Stimulated activated CD4-positive, alpha-beta T cell treated with anti-CD3 and anti-CD28 coated beads, Interleukin-2, amount 100 ng/mL, for 24 hours (primary cell): ENCODE measurements around the gene FAM241A.
"Not testable (repeated sequence)": the region's sequence is repeated elsewhere in the genome, so short reads cannot be mapped to it uniquely, and the experiment has no call there.

ENCODE experiments used
- DNase-seq, 2 donors: peaks; one replicate each; pipeline ENCODE4 v3.0.0-alpha.2; 2020

The FAM241A gene

GRCh38 chr4:112140536-112140935, 4.7 kb upstream of the FAM241A start:
- DNase-seq = no peak

GRCh38 chr4:112141366-112142138, 3.7 kb upstream of the FAM241A start:
- no peak for DNase-seq

- DNase-seq = no peak
Observed at GRCh38 chr4:112142182-112142581, 3.1 kb upstream of the FAM241A start.

- no peak for DNase-seq
Observed at GRCh38 chr4:112143781-112144180, 1.5 kb upstream of the FAM241A start.

- no peak for DNase-seq
Observed at GRCh38 chr4:112144546-112145325, 518 bp upstream of the FAM241A start.

GRCh38 chr4:112145790-112146501, 692 bp downstream of the FAM241A start:
- DNase-seq = peak; percentile 78 to 79

- DNase-seq = no peak
Observed at GRCh38 chr4:112146502-112146813, 1.2 kb downstream of the FAM241A start.

GRCh38 chr4:112147697-112148096, 2.4 kb downstream of the FAM241A start:
- no peak for DNase-seq

GRCh38 chr4:112150920-112151319, 5.7 kb downstream of the FAM241A start:
- no peak for DNase-seq

- DNase-seq = no peak
Observed at GRCh38 chr4:112152521-112152920, 7.3 kb downstream of the FAM241A start.

- DNase-seq = peak in 1 of 2 donors; percentile 41
Observed at GRCh38 chr4:112153211-112153791, 8.0 kb downstream of the FAM241A start.

GRCh38 chr4:112156112-112156511, 10.9 kb downstream of the FAM241A start:
- DNase-seq = no peak

- no peak for DNase-seq
Observed at GRCh38 chr4:112156553-112156952, 11.3 kb downstream of the FAM241A start.

GRCh38 chr4:112163706-112164105, 18.5 kb downstream of the FAM241A start:
- not testable (repeated sequence) for DNase-seq

- no peak for DNase-seq
Observed at GRCh38 chr4:112167794-112168193, 22.5 kb downstream of the FAM241A start.

GRCh38 chr4:112168719-112169500, 23.7 kb downstream of the FAM241A start:
- no peak for DNase-seq

- no peak for DNase-seq
Observed at GRCh38 chr4:112170451-112170993, 25.3 kb downstream of the FAM241A start.

GRCh38 chr4:112171051-112171763, 26.0 kb downstream of the FAM241A start:
- not testable (repeated sequence) for DNase-seq

GRCh38 chr4:112172180-112172579, 26.9 kb downstream of the FAM241A start:
- DNase-seq = no peak

- no peak for DNase-seq
Observed at GRCh38 chr4:112173593-112174558, 28.6 kb downstream of the FAM241A start.
